A673 (cell line): ENCODE measurements around the gene ELK3.

ENCODE experiments used
- CTCF ChIP-seq: fragments of 300-800, 200-600 bp; sonication (generic); conservative IDR thresholded peaks from 2 replicates; pipeline ENCODE4 v1.5.1; 2017; ENCODE audit warnings: low read depth, mild to moderate bottlenecking, antibody characterized with exemption, low read length, moderate library complexity, mixed read lengths
- EZH2 ChIP-seq: fragments of 200-600 bp; sonication (generic); IDR thresholded peaks from 2 replicates; pipeline ENCODE4 v1.6.1; 2017; ENCODE audit warnings: borderline replicate concordance, low read depth, mild to moderate bottlenecking, mixed read lengths, antibody characterized with exemption, low read length; ENCODE audit not compliant: poor library complexity, severe bottlenecking

GRCh38 chr12:96249196-96250118, 55.3 kb downstream of the ELK3 start:
- TF ChIP-seq CTCF (no peak), EZH2 (no peak)
